ENCODE measurements around the gene RTN1.

DNA sequence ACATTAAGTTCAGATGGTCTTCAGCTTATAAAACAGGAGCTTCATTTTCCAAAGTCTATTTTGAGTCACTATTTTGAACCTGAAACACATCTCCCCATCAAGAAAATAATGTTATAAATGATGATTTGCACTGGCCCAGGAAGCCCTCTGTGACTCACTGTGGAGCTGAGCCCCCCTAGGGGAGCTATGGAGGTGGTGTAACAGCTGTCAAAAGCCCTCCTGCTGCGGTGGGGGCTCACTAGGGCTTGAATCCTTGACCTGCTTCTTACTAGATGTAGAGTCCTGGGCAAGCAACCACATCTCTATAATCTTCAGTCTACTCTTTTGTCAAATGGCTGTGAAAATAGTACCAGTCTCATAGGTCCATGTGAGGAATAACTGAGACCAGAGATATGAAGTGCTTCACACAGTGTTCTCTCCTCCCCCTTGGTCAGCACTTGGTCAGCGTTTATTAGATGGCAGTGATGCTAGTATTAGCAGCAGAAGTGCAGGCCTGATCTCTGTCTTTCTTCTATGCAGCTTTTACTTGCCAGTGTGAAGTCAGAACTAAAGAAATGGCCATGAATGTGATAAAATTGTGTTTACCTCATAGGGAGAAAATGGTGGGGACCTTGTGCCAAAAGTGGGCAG is 83.4 kb downstream of the RTN1 start:
- TF ChIP-seq CTCF (IDR thresholded peaks at IDR 0.05 in 8 of 11, conservative IDR thresholded peaks at IDR 0.05 in 3 of 11): no peak
- TF ChIP-seq POLR2A (IDR thresholded peaks at IDR 0.05): no peak

Data from spleen (tissue), 7 donors.